ENCODE results near the gene PLA2G4A.

GRCh38 chr1:186871784-186872183 is 43.0 kb downstream of the PLA2G4A start:
- TF ChIP-seq POLR2AphosphoS5 (IDR thresholded peaks at IDR 0.05; ENCODE audit: low read depth, low read length) (no peak), POLR2A (IDR thresholded peaks at IDR 0.05; ENCODE audit: low read depth, low read length) (no peak), TAF1 (IDR thresholded peaks at IDR 0.05; ENCODE audit: borderline replicate concordance, low read depth, low read length) (no peak)
